Endothelial cell of umbilical vein (primary cell): ENCODE data around the gene UGCG. TPM values are rescaled to one million over a fixed set of nuclear protein-coding genes. Genes with fewer than 3 reads are reported as not detected.

Experiments used
- BruUV-seq: library from RNA; stranded (reverse); fragments of 400-500 nt; replicated peaks from 2 replicates; lab custom pipeline; 2021; lab: Mats Ljungman, UMichigan
- CTCF ChIA-PET: fragments of 300-600, 350-600 bp; sonication (Branson Sonifier 250); formaldehyde crosslinking; loops from one replicate; lab custom pipeline; 2021; ENCODE audit warnings: antibody characterized with exemption, inconsistent platforms; lab: Charles Lee
- POLR2A ChIA-PET: fragments of 300-600, 350-600 bp; sonication (Branson Sonifier 250); formaldehyde crosslinking; loops from one replicate; lab custom pipeline; 2021; ENCODE audit warnings: antibody characterized with exemption, inconsistent platforms; lab: Charles Lee
- DNase-seq: peaks from one replicate; pipeline ENCODE4 v3.0.0-alpha.2; 2011; ENCODE audit warnings: low read depth, low spot score
- FAIRE-seq: peaks from 2 replicates; lab custom pipeline; 2011; peaks lifted over from hg19 to GRCh38; lab: Jason Lieb, UNC
- H2AFZ ChIP-seq: 2 replicates; pipeline ENCODE4 v1.6.0; 2012; ENCODE audit warnings: low read depth, low read length, control low read depth, inconsistent platforms
- H3K27ac ChIP-seq: 2 replicates; pipeline ENCODE4 v1.5.1; 2011; ENCODE audit warnings: low read depth, mild to moderate bottlenecking, control low read depth, low read length, moderate library complexity; ENCODE audit not compliant: insufficient read depth
- H3K27me3 ChIP-seq, 2 experiments: 2 replicates each; pipeline versions ENCODE4 v1.6.0 to v1.6.1; 2011; ENCODE audit warnings: low read length in 2 of 2, mixed read lengths in 1 of 2; ENCODE audit not compliant: control insufficient read depth in 2 of 2, insufficient read depth in 2 of 2
- H3K36me3 ChIP-seq, 2 experiments: 2 replicates in 1 of 2; 3 replicates in 1 of 2; pipeline ENCODE4 v1.5.1; 2011; ENCODE audit warnings: low read length in 2 of 2, mild to moderate bottlenecking in 1 of 2, moderate library complexity in 1 of 2; ENCODE audit not compliant: control insufficient read depth in 2 of 2, insufficient read depth in 2 of 2; ENCODE audit errors: extremely low read depth in 1 of 2
- H3K4me1 ChIP-seq: 3 replicates; pipeline ENCODE4 v1.5.1; 2011; ENCODE audit warnings: mild to moderate bottlenecking, low read length; ENCODE audit not compliant: control insufficient read depth, insufficient read depth; ENCODE audit errors: extremely low read depth
- H3K4me2 ChIP-seq: 2 replicates; pipeline ENCODE4 v1.6.1; 2011; ENCODE audit warnings: low read length, control low read depth, mixed read lengths; ENCODE audit not compliant: insufficient read depth
- H3K4me3 ChIP-seq, 3 experiments: fragments of 200-600 bp in 1 of 3; sonication (generic), shearing (Covaris generic) in 1 of 3; replicated peaks in 1 of 3; 2 replicates each; pipeline ENCODE4 v1.5.1; 2011 to 2016; ENCODE audit warnings: control low read depth in 3 of 3, low read length in 3 of 3, mild to moderate bottlenecking in 2 of 3, inconsistent platforms in 1 of 3, low read depth in 1 of 3, moderate library complexity in 1 of 3; ENCODE audit not compliant: insufficient read depth in 1 of 3
- H3K79me2 ChIP-seq: 2 replicates; pipeline ENCODE4 v1.6.0; 2012; ENCODE audit warnings: low read length, inconsistent platforms; ENCODE audit not compliant: control insufficient read depth, insufficient read depth
- H3K9ac ChIP-seq: replicated peaks from 2 replicates; pipeline ENCODE3; 2011; ENCODE audit warnings: low read length, control low read depth; ENCODE audit not compliant: insufficient read depth; ENCODE audit errors: extremely low read depth
- H3K9me1 ChIP-seq: replicated peaks from 3 replicates; pipeline ENCODE4 v1.6.0; 2011; ENCODE audit warnings: mild to moderate bottlenecking, low read length; ENCODE audit not compliant: control insufficient read depth, insufficient read depth; ENCODE audit errors: extremely low read depth
- H3K9me3 ChIP-seq: replicated peaks from 2 replicates; pipeline ENCODE4 v1.5.1; 2012; ENCODE audit warnings: low read length, inconsistent platforms; ENCODE audit not compliant: control insufficient read depth, insufficient read depth
- H4K20me1 ChIP-seq: replicated peaks from 2 replicates; pipeline ENCODE3; 2011; ENCODE audit warnings: mild to moderate bottlenecking, low read length; ENCODE audit not compliant: control insufficient read depth, insufficient read depth; ENCODE audit errors: extremely low read depth
- EZH2 ChIP-seq: IDR thresholded peaks from 2 replicates; pipeline ENCODE4 v1.6.1; 2012; ENCODE audit warnings: borderline replicate concordance, low read depth, mild to moderate bottlenecking, moderate library complexity, low read length, inconsistent platforms; ENCODE audit not compliant: severe bottlenecking
- GATA2 ChIP-seq: IDR thresholded peaks from 2 replicates; pipeline ENCODE4 v1.7.0; 2011; ENCODE audit warnings: low read depth, mild to moderate bottlenecking, moderate library complexity, mixed read lengths, low read length; ENCODE audit not compliant: insufficient read length, insufficient read depth
- JUN ChIP-seq: IDR thresholded peaks from 2 replicates; pipeline ENCODE4 v1.6.1; 2011; ENCODE audit warnings: borderline replicate concordance, low read depth; ENCODE audit not compliant: insufficient read length, insufficient read depth
- MAX ChIP-seq: IDR thresholded peaks from 2 replicates; pipeline ENCODE4 v1.6.1; 2011; ENCODE audit not compliant: insufficient read depth, insufficient read length
- MYC ChIP-seq: IDR thresholded peaks from one replicate; pipeline ENCODE4 v1.6.1; 2011; ENCODE audit warnings: mild to moderate bottlenecking, low read depth, low read length
- POLR2A ChIP-seq: IDR thresholded peaks from 2 replicates; pipeline ENCODE4 v1.6.1; 2012; ENCODE audit warnings: low read depth, mild to moderate bottlenecking, control low read depth, low read length
- dilution Hi-C: fragments of 300-500 bp; cut with MboI; formaldehyde crosslinking; loops from one replicate; pipeline ENCODE4 v1.15.0; 2019; ENCODE audit warnings: low sequenced_read_pairs; ENCODE audit not compliant: extremely low pct_ligation_motif_present
- intact Hi-C: fragments of 100-400 bp; cut with micrococcal nuclease; formaldehyde crosslinking; loops from one replicate; pipeline ENCODE4 v1.10.0; 2022
- polyA plus RNA-seq, 4 experiments: library from polyadenylated mRNA; depleted of rRNA in 3 of 4; stranded (reverse) in 3 of 4; unstranded in 1 of 4; fragments of >200 nt; gene quantifications; 2 replicates each; pipeline versions ENCODE4 v1.2.1 to v1.2.3, GENCODE V29; 2011 to 2012; ENCODE audit warnings: missing spikeins in 1 of 4
- total RNA-seq: library from RNA; stranded (reverse); gene quantifications from 2 replicates; pipeline ENCODE4 v1.2.3, GENCODE V29; 2021
- TF ChIP-seq, protein P1 (sequence below), 2 donors: IDR thresholded peaks; 1 replicate in 1 of 2; 2 replicates in 1 of 2; pipeline ENCODE4 v1.5.1; 2011; ENCODE audit warnings: low read length in 2 of 2, mild to moderate bottlenecking in 2 of 2, moderate library complexity in 2 of 2, control low read depth in 1 of 2, inconsistent platforms in 1 of 2, low read depth in 1 of 2; ENCODE audit not compliant: insufficient read depth in 1 of 2; ENCODE audit errors: extremely low read depth in 1 of 2

Gene UGCG
- total and polyA plus RNA-seq, 2 donors (not counting 3 experiments of a cell fraction or from before 2014, with no cell fraction given): 28.5 to 38.5 TPM

DNA sequence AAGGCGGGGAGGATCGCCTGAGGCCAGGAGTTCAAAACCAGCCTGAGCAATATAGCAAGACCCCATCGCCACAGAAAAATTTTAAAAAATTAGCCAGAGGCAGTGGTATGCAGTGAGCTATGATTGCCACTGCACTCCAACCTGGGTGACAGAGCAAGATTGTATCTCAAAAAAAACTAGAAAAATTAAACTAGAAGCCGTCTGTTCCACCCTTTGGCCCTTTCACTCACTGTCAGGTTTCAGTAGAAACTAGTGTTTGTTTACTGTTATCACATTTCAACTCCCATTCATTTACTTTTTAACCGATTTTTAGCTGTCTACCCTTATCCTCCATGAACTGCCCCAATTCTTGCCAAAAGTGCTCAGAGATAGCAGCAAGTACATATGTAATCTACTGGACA lies 8.3 kb downstream of the UGCG start:
- Histone ChIP-seq H3K9me3 (no peaks in the 10 kb centered on the region), H3K9me1 (no peaks in the 10 kb centered on the region), H2AFZ (no peak overlapping the region), H3K79me2 (peaks cover 100% of the 10 kb centered on the region), H3K36me3 (peaks cover 0 to 2% of the 10 kb centered on the region in 2 experiments), H3K27me3 (no peaks in the 10 kb centered on the region), H3K4me1 (peaks cover 22% of the 10 kb centered on the region), H4K20me1 (peaks cover 8% of the 10 kb centered on the region), H3K4me3 (no peak overlapping the region), H3K27ac (no peak overlapping the region), H3K4me2 (no peak overlapping the region), H3K9ac (no peak overlapping the region)
- ChIA-PET CTCF (interaction anchor here (0.9 to 1.5 kb wide), 2 partner anchors 76 to 90 kb away, joined by 3 read pairs; no protein-coding TSS in a partner anchor), POLR2A (no interaction called here)
- dilution Hi-C loops: no loop called here
- intact Hi-C loops: no loop called here
- no peak for FAIRE-seq
- TF ChIP-seq EZH2: no peak
- TF ChIP-seq, protein P1, sequence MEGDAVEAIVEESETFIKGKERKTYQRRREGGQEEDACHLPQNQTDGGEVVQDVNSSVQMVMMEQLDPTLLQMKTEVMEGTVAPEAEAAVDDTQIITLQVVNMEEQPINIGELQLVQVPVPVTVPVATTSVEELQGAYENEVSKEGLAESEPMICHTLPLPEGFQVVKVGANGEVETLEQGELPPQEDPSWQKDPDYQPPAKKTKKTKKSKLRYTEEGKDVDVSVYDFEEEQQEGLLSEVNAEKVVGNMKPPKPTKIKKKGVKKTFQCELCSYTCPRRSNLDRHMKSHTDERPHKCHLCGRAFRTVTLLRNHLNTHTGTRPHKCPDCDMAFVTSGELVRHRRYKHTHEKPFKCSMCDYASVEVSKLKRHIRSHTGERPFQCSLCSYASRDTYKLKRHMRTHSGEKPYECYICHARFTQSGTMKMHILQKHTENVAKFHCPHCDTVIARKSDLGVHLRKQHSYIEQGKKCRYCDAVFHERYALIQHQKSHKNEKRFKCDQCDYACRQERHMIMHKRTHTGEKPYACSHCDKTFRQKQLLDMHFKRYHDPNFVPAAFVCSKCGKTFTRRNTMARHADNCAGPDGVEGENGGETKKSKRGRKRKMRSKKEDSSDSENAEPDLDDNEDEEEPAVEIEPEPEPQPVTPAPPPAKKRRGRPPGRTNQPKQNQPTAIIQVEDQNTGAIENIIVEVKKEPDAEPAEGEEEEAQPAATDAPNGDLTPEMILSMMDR (IDR thresholded peaks at IDR 0.05; ENCODE audit: extremely low read depth in 1 of 2, insufficient read depth in 1 of 2, low read depth in 1 of 2, low read length in 2 of 2): no peak
- no peak for TF ChIP-seq POLR2A
- no peak for TF ChIP-seq GATA2
- no peak for TF ChIP-seq MAX
- TF ChIP-seq JUN: no peak
- no peak for TF ChIP-seq MYC
- no TSS peak for BruUV-seq
- DNase-seq: no peak
